ENCODE data around the gene CARMIL1. TPM values are rescaled to one million over a fixed set of nuclear protein-coding genes. Genes with fewer than 3 reads are reported as not detected.

The CARMIL1 gene
- total RNA-seq, 2 experiments from 2014 or later: 3.9 to 4.0 TPM

DNA sequence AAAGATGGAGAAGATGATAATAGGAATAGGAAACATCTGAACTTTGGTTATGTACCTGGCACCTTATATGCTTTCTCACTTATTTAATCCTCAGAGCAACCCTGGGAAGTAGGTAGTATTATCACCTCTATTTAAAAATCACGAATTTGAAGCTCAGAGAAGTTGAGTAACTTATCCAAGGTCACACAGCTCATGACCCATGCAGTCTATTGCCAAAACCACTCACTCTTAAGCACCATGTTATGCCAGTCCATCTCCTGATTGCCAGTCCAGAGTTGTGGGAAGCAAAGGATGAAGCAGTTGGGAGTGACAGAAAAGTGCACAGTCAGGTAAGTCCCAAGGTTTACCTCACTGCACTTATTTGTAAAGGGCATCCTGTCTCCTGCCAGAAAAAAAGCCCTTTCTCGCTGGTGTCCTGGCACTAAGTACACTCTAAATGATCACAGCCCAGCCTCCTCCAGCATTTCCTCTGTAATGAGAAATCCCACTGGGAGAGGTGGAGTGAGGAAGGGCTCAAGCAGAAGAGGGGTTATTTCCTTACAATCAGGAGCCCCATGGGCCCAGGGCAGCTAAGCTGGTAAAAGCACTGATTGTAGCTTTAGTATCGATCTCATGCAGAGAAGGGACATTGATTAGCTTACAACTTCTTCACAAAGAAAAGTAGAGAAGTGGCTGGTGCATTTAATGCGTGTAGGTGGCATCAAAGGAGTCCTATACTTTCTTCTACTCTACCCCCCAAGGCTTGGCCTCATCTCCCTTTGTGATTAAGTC is 351.5 kb downstream of the CARMIL1 start:
- no peaks in the 10 kb centered on the region for H3K9me3 Mint-ChIP-seq
- no peaks in the 10 kb centered on the region for H3K4me1 Mint-ChIP-seq (ENCODE audit: low read depth)
- H3K36me3 Mint-ChIP-seq (ENCODE audit: low read depth): no peaks in the 10 kb centered on the region
- peaks cover 10% of the 10 kb centered on the region for H3K27me3 Mint-ChIP-seq (ENCODE audit: low read depth)
- CTCF ChIA-PET: interaction anchor here (0.6 kb wide), 1 partner anchor 51 kb away, joined by 3 read pairs; no protein-coding TSS in a partner anchor
- DNase-seq: no peak
- intact Hi-C loops (cut with micrococcal nuclease): no loop called here
- no peak overlapping the region for H3K27ac Mint-ChIP-seq
- H3K4me3 Mint-ChIP-seq: no peak overlapping the region

DNA sequence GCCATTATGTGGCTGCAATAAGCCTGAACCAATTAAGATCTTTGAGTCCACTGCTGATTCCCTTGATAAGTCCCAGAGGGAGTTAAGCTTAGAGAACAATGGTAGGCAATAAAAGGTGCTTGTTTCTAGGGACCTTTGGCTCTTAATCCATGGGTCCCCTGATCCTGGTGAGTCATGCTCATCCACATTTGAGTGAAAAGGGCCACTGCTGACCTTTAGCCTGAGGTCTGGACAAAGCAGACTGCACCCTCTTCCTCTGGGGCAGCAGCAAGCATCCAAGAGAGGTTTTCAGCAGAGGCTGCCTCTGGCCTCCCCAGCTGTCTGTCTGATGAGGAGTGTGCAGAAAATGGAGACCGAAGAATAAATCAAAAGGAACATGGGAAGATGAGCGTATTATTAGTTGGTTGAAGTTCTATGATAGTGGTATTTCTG is 356.7 kb downstream of the CARMIL1 start:
- H3K27ac Mint-ChIP-seq: no peak overlapping the region
- H3K9me3 Mint-ChIP-seq: no peaks in the 10 kb centered on the region
- no peak overlapping the region for H3K4me3 Mint-ChIP-seq
- intact Hi-C loops (cut with micrococcal nuclease): no loop called here
- peaks cover 12% of the 10 kb centered on the region for H3K27me3 Mint-ChIP-seq (ENCODE audit: low read depth)
- no peaks in the 10 kb centered on the region for H3K36me3 Mint-ChIP-seq (ENCODE audit: low read depth)
- no peaks in the 10 kb centered on the region for H3K4me1 Mint-ChIP-seq (ENCODE audit: low read depth)
- DNase-seq: no peak
- CTCF ChIA-PET: no interaction called here

DNA sequence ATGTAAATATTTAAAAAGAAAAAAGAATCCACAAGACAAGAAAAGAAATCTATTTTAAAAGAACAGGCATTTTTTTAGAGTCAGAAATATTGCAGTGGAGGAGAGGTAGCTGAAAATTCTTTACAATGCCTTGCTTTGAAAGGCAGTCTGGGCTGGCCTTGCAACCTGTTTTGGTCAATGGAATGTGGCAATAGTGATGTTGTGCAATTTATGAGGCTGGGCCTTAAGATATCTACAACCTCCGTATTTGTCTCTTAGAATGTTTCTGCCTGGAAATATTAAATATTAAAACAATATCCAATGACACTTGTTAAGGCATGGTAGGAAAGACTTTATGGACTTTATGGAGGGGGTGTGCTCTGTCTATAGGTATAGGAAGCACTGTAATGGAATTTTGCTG is 358.0 kb downstream of the CARMIL1 start:
- CTCF ChIA-PET: no interaction called here
- Mint-ChIP-seq H3K4me1 (ENCODE audit: low read depth) (no peaks in the 10 kb centered on the region), H3K4me3 (no peak overlapping the region), H3K27me3 (ENCODE audit: low read depth) (peaks cover 22% of the 10 kb centered on the region), H3K9me3 (no peaks in the 10 kb centered on the region), H3K36me3 (ENCODE audit: low read depth) (no peaks in the 10 kb centered on the region), H3K27ac (no peak overlapping the region)
- no peak for DNase-seq
- intact Hi-C loops (cut with micrococcal nuclease): no loop called here

DNA sequence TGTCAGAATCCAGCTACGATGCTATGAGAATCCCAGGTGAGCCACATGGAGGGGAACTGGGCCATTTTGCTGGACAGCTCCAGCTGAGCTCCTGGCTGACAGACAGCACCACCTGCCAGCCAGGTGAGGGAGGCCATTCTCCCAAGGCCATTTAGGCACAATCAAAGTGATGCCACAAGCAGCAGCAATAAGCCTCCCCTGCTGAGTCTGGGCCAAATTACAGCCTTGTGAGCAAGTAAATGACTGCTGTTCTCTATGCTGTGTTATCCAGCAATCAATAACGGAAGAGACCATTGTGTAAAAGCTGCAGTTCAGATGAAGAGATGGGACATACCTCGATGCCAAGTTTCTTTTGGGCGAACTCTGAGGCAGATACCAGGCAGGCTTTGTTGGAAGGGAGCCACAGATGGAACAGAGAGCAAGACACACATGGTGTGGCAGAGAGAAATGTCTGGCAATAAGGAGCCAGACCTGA is 358.8 kb downstream of the CARMIL1 start:
- DNase-seq: no peak
- Mint-ChIP-seq H3K27ac (no peak overlapping the region), H3K4me1 (ENCODE audit: low read depth) (no peaks in the 10 kb centered on the region), H3K4me3 (no peak overlapping the region), H3K36me3 (ENCODE audit: low read depth) (no peaks in the 10 kb centered on the region), H3K9me3 (no peaks in the 10 kb centered on the region), H3K27me3 (ENCODE audit: low read depth) (peaks cover 30% of the 10 kb centered on the region)
- intact Hi-C loops (cut with micrococcal nuclease): no loop called here
- CTCF ChIA-PET: no interaction called here

DNA sequence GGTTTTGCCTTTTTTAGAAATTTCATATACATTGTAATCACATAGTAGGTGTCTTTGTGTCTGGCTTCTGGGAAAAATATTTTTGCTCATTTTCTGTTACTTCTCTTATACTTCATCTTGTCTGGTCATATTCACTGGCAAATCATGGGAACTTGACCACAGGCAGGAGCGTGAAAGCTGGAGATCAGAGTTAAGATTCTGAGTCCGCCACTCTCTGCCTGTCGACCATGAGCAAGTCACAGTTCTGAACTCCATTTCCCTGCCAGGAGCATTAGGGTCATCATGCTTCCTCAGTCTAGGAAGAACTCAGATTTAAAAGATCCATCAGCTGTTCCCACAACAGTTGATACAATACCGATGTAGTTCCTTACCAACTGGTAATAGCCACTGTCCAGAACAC is 360.5 kb downstream of the CARMIL1 start:
- intact Hi-C loops (cut with micrococcal nuclease): no loop called here
- DNase-seq: no peak
- CTCF ChIA-PET: no interaction called here
- Mint-ChIP-seq H3K36me3 (ENCODE audit: low read depth) (no peaks in the 10 kb centered on the region), H3K9me3 (no peaks in the 10 kb centered on the region), H3K27me3 (ENCODE audit: low read depth) (peaks cover 35% of the 10 kb centered on the region), H3K4me3 (no peak overlapping the region), H3K27ac (no peak overlapping the region), H3K4me1 (ENCODE audit: low read depth) (no peaks in the 10 kb centered on the region)

DNA sequence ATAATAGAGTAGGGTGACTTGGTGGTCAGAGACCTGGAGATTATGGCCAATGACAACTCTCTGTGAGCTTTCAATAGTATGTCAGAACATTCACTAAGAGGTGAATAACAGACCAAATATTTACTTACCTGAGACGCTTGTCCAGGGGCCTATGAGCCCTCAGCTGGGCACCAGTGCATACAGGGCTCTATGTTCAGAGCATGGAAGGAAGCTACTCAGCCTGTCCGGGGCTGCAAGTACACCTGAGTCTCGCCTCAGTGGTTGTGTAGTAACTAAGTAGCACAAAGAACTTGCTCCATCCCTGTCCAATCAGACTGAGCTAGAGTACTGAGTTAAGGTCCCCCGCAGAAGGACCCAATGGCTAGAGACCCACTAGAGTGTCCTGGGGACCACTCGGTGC is 361.3 kb downstream of the CARMIL1 start:
- Mint-ChIP-seq H3K36me3 (ENCODE audit: low read depth) (no peaks in the 10 kb centered on the region), H3K27me3 (ENCODE audit: low read depth) (peaks cover 36% of the 10 kb centered on the region), H3K9me3 (no peaks in the 10 kb centered on the region), H3K4me1 (ENCODE audit: low read depth) (no peaks in the 10 kb centered on the region), H3K27ac (no peak overlapping the region), H3K4me3 (no peak overlapping the region)
- CTCF ChIA-PET: no interaction called here
- intact Hi-C loops (cut with micrococcal nuclease): no loop called here
- no peak for DNase-seq

DNA sequence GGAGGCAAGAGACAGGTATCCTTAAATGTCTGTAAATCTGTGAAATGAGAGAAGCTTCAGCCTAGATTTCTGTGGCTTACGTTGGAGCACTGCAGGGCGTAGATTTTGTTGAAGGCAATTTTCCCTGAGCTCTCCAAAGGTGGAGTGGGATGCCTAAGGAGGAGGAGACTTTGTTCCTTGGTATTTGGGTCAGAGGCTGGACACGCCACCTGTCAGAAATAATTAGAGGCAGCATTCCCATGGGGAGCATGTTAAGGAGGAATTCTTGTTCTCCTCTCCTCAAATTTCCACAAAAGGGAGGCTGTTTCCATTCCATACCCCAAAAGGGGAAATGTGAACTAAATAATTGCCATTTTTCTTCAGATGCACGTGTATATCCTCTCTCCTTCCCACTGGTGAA is 361.7 kb downstream of the CARMIL1 start:
- Mint-ChIP-seq H3K36me3 (ENCODE audit: low read depth) (no peaks in the 10 kb centered on the region), H3K4me1 (ENCODE audit: low read depth) (no peaks in the 10 kb centered on the region), H3K27ac (no peak overlapping the region), H3K4me3 (no peak overlapping the region), H3K9me3 (no peaks in the 10 kb centered on the region), H3K27me3 (ENCODE audit: low read depth) (peaks cover 40% of the 10 kb centered on the region)
- DNase-seq: no peak
- intact Hi-C loops (cut with micrococcal nuclease): no loop called here
- CTCF ChIA-PET: no interaction called here

DNA sequence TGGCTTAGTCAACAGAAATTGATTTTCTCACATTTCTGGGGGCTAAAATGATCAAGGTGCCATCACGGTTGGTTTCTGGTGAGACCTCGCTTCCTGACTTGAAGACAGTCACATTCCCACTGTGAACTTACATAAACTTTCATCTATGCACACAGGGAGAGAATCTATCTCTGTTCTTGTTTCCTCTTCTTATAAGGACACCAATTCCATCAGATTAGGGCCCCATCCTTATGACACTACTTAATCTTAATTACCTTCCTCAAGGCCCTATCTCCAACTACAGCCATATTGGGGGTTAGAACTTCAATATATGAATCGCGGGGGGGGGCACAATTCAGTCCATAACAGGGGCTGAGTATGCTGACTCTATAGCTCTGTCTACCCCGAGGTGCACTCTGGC is 362.2 kb downstream of the CARMIL1 start:
- no peaks in the 10 kb centered on the region for H3K4me1 Mint-ChIP-seq (ENCODE audit: low read depth)
- no peak overlapping the region for H3K27ac Mint-ChIP-seq
- CTCF ChIA-PET: no interaction called here
- no peaks in the 10 kb centered on the region for H3K9me3 Mint-ChIP-seq
- H3K36me3 Mint-ChIP-seq (ENCODE audit: low read depth): no peaks in the 10 kb centered on the region
- no peak overlapping the region for H3K4me3 Mint-ChIP-seq
- peaks cover 42% of the 10 kb centered on the region for H3K27me3 Mint-ChIP-seq (ENCODE audit: low read depth)
- intact Hi-C loops (cut with micrococcal nuclease): no loop called here
- no peak for DNase-seq

DNA sequence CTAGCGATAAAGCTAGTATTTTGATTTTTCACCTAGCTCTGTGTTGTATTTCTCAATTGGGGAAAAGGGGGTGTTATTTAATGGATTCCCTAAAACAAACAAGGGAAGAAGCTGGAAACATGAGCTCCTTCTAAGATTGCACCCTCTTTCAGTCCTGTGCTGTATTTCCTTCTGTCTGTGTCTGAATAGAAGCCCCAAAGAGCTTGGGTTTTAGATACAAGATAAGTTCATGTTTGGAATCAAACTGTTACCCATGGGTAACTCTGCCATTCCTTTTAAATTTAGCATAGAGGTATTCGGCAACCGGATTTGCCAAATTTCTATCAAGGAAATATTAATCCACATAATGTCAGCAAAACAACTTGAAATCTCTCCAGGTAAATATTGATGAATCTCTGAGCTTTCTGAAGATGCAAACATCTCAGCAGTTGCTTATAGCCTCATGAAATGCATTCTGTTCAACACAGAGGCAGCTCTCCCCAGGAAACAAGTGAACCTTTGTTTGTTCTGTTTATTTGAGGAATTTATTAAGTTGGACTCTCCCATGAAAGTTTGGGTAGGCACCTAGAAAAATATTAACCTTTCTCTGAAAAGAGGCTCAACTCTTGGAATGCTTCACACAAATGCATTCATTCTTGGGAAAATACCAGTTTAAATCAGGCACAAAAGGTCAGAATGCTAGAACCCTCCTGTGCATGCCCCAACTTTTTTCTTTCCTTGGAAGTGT is 362.9 kb downstream of the CARMIL1 start:
- CTCF ChIA-PET: no interaction called here
- no peak for DNase-seq
- no peaks in the 10 kb centered on the region for H3K36me3 Mint-ChIP-seq (ENCODE audit: low read depth)
- H3K4me3 Mint-ChIP-seq: no peak overlapping the region
- no peaks in the 10 kb centered on the region for H3K9me3 Mint-ChIP-seq
- peaks cover 42% of the 10 kb centered on the region for H3K27me3 Mint-ChIP-seq (ENCODE audit: low read depth)
- no peaks in the 10 kb centered on the region for H3K4me1 Mint-ChIP-seq (ENCODE audit: low read depth)
- intact Hi-C loops (cut with micrococcal nuclease): no loop called here
- H3K27ac Mint-ChIP-seq: no peak overlapping the region

DNA sequence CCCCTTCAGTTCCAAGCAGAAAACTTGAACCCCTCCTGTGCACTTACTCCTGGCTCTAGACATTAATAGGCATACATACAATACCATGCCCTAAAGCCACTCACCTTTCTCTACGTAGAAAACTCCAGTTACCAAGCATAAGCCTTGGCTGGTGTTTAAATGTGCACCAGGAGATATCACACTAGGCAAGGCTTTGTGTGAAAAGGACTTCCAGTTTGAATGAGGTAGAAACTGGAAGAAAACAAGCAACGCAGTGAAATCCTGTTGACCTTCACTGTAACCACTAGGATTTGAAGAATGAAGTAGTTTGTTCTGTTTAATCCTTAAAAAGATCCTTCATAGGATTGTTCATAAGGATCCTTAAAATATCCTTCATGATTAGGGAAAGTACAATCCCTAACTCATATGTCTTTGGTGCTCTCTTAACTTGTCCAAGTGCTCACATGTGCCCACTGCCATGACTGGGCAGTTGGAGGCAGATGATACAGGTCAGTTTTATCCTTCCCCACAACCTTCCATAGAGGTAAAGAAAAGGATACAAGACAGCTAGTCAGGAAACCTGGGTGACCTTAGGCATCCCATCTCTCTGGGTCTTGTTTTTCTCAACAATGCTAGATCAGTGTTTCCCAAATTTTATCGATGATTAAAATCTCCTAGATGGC is 363.6 kb downstream of the CARMIL1 start:
- no peak overlapping the region for H3K27ac Mint-ChIP-seq
- CTCF ChIA-PET: no interaction called here
- no peaks in the 10 kb centered on the region for H3K9me3 Mint-ChIP-seq
- peaks cover 42% of the 10 kb centered on the region for H3K27me3 Mint-ChIP-seq (ENCODE audit: low read depth)
- intact Hi-C loops (cut with micrococcal nuclease): no loop called here
- no peaks in the 10 kb centered on the region for H3K4me1 Mint-ChIP-seq (ENCODE audit: low read depth)
- H3K36me3 Mint-ChIP-seq (ENCODE audit: low read depth): no peaks in the 10 kb centered on the region
- no peak for DNase-seq
- no peak overlapping the region for H3K4me3 Mint-ChIP-seq

DNA sequence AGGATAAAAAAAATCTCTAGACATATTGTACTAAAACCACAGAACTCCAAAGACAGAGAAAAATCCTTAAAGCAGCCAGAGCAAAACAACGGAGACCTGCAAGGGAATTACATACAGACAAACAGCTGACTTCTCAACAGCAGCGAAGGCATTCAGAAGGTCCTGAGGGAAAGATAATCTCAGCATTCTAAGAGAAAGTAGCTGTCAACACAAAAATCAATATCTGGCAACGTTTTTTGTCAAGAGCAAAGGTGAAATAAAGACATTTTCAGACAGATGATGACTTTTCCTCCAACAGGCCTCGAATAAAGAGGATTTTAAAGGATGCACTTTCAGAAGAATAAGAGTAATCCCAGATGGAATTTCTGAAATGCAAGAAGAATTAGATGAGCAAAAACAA is 366.7 kb downstream of the CARMIL1 start:
- H3K9me3 Mint-ChIP-seq: no peaks in the 10 kb centered on the region
- H3K27me3 Mint-ChIP-seq (ENCODE audit: low read depth): peaks cover 53% of the 10 kb centered on the region
- no peaks in the 10 kb centered on the region for H3K4me1 Mint-ChIP-seq (ENCODE audit: low read depth)
- no peaks in the 10 kb centered on the region for H3K36me3 Mint-ChIP-seq (ENCODE audit: low read depth)
- DNase-seq: no peak
- no peak overlapping the region for H3K4me3 Mint-ChIP-seq
- H3K27ac Mint-ChIP-seq: no peak overlapping the region
- CTCF ChIA-PET: no interaction called here
- intact Hi-C loops (cut with micrococcal nuclease): no loop called here

DNA sequence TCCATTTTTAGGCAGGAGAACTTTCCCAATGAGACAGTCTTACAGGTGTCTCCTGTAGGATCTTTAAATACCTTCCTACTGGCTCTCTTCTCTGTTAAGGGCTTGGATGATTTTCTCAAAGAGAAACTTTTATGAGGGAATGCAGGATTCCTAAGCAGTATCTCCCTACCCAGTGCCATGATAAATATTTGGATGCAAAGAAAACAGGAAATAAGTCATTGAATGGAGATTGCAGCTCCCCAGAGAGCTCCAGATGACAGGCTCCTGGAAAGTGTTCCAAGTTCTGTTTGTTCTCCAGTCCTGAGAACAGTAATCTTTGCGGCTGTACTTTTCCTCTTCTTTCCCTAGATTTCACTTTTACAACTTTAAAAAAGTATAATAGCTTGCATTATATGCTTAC is 370.4 kb downstream of the CARMIL1 start:
- intact Hi-C loops (cut with micrococcal nuclease): no loop called here
- H3K9me3 Mint-ChIP-seq: no peaks in the 10 kb centered on the region
- H3K4me3 Mint-ChIP-seq: no peak overlapping the region
- DNase-seq: no peak
- H3K36me3 Mint-ChIP-seq (ENCODE audit: low read depth): no peaks in the 10 kb centered on the region
- CTCF ChIA-PET: no interaction called here
- no peaks in the 10 kb centered on the region for H3K4me1 Mint-ChIP-seq (ENCODE audit: low read depth)
- no peak overlapping the region for H3K27ac Mint-ChIP-seq
- peaks cover 51% of the 10 kb centered on the region for H3K27me3 Mint-ChIP-seq (ENCODE audit: low read depth)
